Measurements from ENCODE around the gene FER. TPM values are rescaled to one million over a fixed set of nuclear protein-coding genes. Genes with fewer than 3 reads are reported as not detected.

The FER gene
- total and polyA plus RNA-seq, 9 of the 15 experiments (the other 6 are each of a cell fraction or from before 2014, with no cell fraction given): 6.7 to 18.2 (median 8.9) TPM

DNA sequence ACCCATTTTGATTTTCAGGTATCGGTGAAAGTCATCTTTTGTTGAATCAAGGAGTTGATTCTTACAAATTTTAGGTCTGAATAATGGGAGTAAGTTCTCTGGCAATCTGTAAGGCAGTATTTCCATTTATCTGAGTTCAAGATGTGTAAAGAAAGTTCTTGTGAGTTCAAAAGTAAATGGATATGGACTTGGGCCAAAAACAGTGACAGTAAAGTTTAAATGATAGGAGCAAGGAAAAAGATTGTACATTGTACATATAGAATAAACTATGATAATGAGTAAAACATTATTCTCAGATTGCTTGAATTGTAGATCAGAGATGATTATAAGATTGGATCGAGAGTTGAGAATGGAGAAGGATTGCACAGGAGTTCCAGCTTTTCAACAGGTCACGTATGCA, 332.8 kb downstream of the FER start (continued):
- TF ChIP-seq, protein P1, sequence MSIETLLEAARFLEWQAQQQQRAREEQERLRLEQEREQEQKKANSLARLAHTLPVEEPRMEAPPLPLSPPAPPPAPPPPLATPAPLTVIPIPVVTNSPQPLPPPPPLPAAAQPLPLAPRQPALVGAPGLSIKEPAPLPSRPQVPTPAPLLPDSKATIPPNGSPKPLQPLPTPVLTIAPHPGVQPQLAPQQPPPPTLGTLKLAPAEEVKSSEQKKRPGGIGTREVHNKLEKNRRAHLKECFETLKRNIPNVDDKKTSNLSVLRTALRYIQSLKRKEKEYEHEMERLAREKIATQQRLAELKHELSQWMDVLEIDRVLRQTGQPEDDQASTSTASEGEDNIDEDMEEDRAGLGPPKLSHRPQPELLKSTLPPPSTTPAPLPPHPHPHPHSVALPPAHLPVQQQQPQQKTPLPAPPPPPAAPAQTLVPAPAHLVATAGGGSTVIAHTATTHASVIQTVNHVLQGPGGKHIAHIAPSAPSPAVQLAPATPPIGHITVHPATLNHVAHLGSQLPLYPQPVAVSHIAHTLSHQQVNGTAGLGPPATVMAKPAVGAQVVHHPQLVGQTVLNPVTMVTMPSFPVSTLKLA (conservative IDR thresholded peaks at IDR 0.05): no peak
- TF ChIP-seq, protein P2, sequence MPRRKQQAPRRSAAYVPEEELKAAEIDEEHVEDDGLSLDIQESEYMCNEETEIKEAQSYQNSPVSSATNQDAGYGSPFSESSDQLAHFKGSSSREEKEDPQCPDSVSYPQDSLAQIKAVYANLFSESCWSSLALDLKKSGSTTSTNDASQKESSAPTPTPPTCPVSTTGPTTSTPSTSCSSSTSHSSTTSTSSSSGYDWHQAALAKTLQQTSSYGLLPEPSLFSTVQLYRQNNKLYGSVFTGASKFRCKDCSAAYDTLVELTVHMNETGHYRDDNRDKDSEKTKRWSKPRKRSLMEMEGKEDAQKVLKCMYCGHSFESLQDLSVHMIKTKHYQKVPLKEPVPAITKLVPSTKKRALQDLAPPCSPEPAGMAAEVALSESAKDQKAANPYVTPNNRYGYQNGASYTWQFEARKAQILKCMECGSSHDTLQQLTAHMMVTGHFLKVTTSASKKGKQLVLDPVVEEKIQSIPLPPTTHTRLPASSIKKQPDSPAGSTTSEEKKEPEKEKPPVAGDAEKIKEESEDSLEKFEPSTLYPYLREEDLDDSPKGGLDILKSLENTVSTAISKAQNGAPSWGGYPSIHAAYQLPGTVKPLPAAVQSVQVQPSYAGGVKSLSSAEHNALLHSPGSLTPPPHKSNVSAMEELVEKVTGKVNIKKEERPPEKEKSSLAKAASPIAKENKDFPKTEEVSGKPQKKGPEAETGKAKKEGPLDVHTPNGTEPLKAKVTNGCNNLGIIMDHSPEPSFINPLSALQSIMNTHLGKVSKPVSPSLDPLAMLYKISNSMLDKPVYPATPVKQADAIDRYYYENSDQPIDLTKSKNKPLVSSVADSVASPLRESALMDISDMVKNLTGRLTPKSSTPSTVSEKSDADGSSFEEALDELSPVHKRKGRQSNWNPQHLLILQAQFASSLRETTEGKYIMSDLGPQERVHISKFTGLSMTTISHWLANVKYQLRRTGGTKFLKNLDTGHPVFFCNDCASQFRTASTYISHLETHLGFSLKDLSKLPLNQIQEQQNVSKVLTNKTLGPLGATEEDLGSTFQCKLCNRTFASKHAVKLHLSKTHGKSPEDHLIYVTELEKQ (CRISPR knock-in tag; IDR thresholded peaks at IDR 0.05): no peak
- TF ChIP-seq KLF1 (tag; IDR thresholded peaks at IDR 0.05): no peak
- no peak for TF ChIP-seq PHB (CRISPR knock-in tag; IDR thresholded peaks at IDR 0.05)

DNA sequence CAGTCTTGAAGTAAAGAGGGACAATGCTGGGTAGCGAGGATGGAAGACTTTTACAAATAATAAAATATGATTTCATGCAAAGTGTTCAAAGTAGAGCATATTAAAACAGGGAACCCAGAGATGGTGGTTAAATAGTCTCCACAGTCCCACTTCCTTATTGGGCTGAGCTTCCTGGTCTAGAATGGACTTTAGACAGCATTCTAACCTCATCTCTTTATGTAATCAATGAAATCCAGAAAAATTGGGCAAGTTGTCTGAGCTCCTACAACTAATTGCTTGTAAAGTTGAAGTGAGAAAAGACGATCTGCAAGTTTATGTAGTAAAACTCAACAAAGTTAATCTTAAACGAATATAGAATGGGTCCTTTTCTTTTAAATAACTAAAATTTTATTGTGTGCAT, 333.2 kb downstream of the FER start:
- H3K27ac ChIP-seq (ENCODE audit: extremely low read depth, low read depth, low read length): no peak overlapping the region
- H2AFZ ChIP-seq (ENCODE audit: low read depth, low read length): no peak overlapping the region
- in situ Hi-C loops (cut with MboI) (no loop called here), intact Hi-C loops (cut with micrococcal nuclease) (no loop called here)
- H3K9me3 ChIP-seq (replicated peaks; ENCODE audit: control insufficient read depth, insufficient read depth, low read depth, low read length): no peaks in the 10 kb centered on the region
- no peak overlapping the region for H3K4me2 ChIP-seq (ENCODE audit: insufficient read depth, low read length)
- WGBS (ENCODE audit: insufficient coverage, low coverage, missing lambda C conversion rate): 21% methylated on average over 3 of the region's 3 CpGs
- H3K27me3 ChIP-seq (ENCODE audit: control insufficient read depth in 2 of 2, insufficient read depth in 2 of 2, low read length in 2 of 2): no peaks in the 10 kb centered on the region
- no peaks in the 10 kb centered on the region for H3K36me3 ChIP-seq (ENCODE audit: control insufficient read depth, insufficient read depth, low read length)
- BruUV-seq (replicated peaks): no TSS peak
- H3K9me1 ChIP-seq (ENCODE audit: control insufficient read depth, insufficient read depth, low read length): no peaks in the 10 kb centered on the region
- H3K9ac ChIP-seq (ENCODE audit: insufficient read depth in 1 of 2, low read depth in 2 of 2, low read length in 2 of 2): no peak overlapping the region
- no peak overlapping the region for H3K4me3 ChIP-seq
- no peaks in the 10 kb centered on the region for H3K79me2 ChIP-seq (ENCODE audit: control insufficient read depth, insufficient read depth, low read length)
- H3K4me1 ChIP-seq (replicated peaks in 1 of 2; ENCODE audit: control insufficient read depth in 2 of 2, insufficient read depth in 2 of 2, low read length in 2 of 2): no peaks in the 10 kb centered on the region
- FAIRE-seq (no peak), DNase-seq (ENCODE audit: extremely low read depth in 1 of 4, low spot score in 3 of 4) (no peak), ATAC-seq (no peak)
- CTCF ChIA-PET (ENCODE audit: low intra/inter-chr PET ratio): no interaction called here
- H4K20me1 ChIP-seq (replicated peaks; ENCODE audit: control insufficient read depth, insufficient read depth, low read length): no peaks in the 10 kb centered on the region
- POLR2A ChIA-PET: no interaction called here
- TF ChIP-seq, protein P3, sequence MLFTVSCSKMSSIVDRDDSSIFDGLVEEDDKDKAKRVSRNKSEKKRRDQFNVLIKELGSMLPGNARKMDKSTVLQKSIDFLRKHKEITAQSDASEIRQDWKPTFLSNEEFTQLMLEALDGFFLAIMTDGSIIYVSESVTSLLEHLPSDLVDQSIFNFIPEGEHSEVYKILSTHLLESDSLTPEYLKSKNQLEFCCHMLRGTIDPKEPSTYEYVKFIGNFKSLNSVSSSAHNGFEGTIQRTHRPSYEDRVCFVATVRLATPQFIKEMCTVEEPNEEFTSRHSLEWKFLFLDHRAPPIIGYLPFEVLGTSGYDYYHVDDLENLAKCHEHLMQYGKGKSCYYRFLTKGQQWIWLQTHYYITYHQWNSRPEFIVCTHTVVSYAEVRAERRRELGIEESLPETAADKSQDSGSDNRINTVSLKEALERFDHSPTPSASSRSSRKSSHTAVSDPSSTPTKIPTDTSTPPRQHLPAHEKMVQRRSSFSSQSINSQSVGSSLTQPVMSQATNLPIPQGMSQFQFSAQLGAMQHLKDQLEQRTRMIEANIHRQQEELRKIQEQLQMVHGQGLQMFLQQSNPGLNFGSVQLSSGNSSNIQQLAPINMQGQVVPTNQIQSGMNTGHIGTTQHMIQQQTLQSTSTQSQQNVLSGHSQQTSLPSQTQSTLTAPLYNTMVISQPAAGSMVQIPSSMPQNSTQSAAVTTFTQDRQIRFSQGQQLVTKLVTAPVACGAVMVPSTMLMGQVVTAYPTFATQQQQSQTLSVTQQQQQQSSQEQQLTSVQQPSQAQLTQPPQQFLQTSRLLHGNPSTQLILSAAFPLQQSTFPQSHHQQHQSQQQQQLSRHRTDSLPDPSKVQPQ (CRISPR knock-in tag; IDR thresholded peaks at IDR 0.05; ENCODE audit: borderline replicate concordance): no peak
- TF ChIP-seq SREBF1 (IDR thresholded peaks at IDR 0.05; ENCODE audit: borderline replicate concordance, low read depth, low read length) (no peak), PHF20 (IDR thresholded peaks at IDR 0.05; ENCODE audit: partially characterized antibody) (no peak), RBFOX2 (IDR thresholded peaks at IDR 0.05; ENCODE audit: low read depth, low read length) (no peak), MBD2 (IDR thresholded peaks at IDR 0.05; ENCODE audit: borderline replicate concordance, low read depth) (no peak), NCOR1 (IDR thresholded peaks at IDR 0.05) (no peak), FOXA1 (IDR thresholded peaks at IDR 0.05; ENCODE audit: borderline replicate concordance) (no peak), ZNF780A (CRISPR knock-in tag; IDR thresholded peaks at IDR 0.05) (no peak)
- TF ChIP-seq, protein P4, sequence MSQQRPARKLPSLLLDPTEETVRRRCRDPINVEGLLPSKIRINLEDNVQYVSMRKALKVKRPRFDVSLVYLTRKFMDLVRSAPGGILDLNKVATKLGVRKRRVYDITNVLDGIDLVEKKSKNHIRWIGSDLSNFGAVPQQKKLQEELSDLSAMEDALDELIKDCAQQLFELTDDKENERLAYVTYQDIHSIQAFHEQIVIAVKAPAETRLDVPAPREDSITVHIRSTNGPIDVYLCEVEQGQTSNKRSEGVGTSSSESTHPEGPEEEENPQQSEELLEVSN (IDR thresholded peaks at IDR 0.05; ENCODE audit: borderline replicate concordance in 1 of 2, extremely low read depth in 1 of 2, insufficient read depth in 1 of 2, insufficient read length in 1 of 2, low read depth in 1 of 2, low read length in 1 of 2, poor library complexity in 1 of 2, severe bottlenecking in 1 of 2): no peak
